Stimulated activated CD8-positive, alpha-beta memory T cell treated with anti-CD3 and anti-CD28 coated beads, Interleukin-15, amount 100 ng/mL, for 4 hours (primary cell): ENCODE results near the gene PRDX2.
"Not testable (repeated sequence)": the region's sequence is repeated elsewhere in the genome, so short reads cannot be mapped to it uniquely, and the experiment has no call there.

ENCODE experiments used
- DNase-seq, 2 donors: peaks; one replicate each; pipeline ENCODE4 v3.0.0-alpha.2; 2020; ENCODE audit warnings: low read depth in 2 of 2

The PRDX2 gene

GRCh38 chr19:12801466-12802266 lies at the start of gene PRDX2, which contains the start of gene THSD8:
TSS of gene PRDX2 (minus strand) at chr19:12801800. CDS start at chr19:12801261, 539 bp downstream.
TSS of gene THSD8 (plus strand) at chr19:12802069. CDS start at chr19:12802072, 3 bp downstream.
- DNase-seq = no peak

- DNase-seq = peak; percentile 66 to 68
These were observed 45.8 kb upstream of the PRDX2 start for GRCh38 chr19:12847159-12848139.

DNA sequence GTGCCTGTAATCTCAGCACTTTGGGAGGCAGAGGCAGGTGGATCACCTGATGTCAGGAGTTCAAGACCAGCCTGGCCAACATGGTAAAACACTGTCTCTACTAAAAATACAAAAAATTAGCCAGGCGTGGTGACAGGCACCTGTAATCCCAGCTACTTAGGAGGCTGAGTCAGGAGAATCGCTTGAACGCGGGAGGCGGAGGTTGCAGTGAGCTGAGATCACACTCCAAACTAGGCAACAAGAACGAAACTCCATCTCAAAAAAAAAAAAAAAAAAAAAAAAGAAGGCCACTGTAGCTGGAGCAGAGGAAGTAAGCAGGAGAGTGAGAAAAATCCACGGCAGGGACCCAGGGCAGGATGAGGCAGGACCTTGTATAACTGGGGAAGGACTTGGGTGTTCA lies 45.0 kb upstream of the PRDX2 start:
- not testable (repeated sequence) for DNase-seq

DNA sequence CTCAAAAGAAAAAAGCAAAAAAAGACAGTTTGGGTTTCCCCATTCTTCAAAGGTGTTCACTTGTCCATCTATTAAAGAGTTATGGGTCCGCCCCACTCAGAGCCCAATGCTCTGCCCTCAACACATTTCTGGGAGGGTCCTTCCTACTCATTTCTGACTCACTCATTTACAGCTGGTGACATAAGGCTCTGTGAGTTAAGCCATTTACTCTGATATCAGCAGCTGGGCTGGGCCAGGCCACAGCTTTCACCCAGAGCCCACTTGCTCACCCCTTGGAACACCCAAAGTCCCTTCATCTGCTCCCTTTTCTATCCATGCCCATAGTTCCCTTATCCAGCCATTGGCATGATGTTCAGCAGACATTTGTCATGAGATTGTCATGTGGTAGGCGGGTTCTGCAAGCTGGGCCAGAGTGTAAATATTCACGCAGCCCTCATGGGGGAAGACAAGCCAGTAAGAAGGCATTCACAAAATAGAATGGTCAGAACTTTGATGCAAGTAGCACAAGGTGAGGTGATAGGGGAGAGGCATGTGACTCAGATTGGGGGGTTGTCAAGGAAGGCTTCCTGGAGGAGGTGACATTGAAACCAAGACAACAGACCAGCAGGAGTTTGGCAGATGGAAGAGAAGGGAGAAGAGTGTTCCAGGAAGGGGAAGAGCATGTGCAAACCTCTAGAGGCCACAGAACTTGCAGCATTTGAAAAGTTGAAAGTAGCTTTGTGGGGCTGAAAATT lies 42.6 kb upstream of the PRDX2 start:
- DNase-seq = no peak

- DNase-seq = no peak
These were observed 41.7 kb upstream of the PRDX2 start for GRCh38 chr19:12843328-12843727.

DNA sequence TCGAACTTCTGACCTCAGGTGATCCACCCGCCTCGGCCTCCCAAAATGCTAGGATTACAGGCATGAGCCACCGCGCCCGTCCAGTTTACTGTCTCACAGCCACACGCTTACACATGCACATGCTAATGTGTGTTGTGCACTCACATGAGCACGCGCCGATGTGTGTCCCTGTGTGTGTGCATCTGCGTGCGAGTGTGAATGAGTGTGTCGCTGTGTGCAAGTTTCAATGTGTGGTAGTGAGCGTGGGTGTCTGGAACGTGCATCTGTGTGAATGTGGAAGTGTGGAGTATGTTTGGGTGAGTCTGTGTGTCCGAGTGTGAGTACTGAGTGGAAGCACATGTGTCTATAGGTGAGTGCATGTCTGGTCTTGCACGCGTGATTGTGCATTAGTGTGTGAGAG lies 40.9 kb upstream of the PRDX2 start:
- no peak for DNase-seq

GRCh38 chr19:12841094-12841493 lies 39.5 kb upstream of the PRDX2 start:
- DNase-seq = no peak

DNA sequence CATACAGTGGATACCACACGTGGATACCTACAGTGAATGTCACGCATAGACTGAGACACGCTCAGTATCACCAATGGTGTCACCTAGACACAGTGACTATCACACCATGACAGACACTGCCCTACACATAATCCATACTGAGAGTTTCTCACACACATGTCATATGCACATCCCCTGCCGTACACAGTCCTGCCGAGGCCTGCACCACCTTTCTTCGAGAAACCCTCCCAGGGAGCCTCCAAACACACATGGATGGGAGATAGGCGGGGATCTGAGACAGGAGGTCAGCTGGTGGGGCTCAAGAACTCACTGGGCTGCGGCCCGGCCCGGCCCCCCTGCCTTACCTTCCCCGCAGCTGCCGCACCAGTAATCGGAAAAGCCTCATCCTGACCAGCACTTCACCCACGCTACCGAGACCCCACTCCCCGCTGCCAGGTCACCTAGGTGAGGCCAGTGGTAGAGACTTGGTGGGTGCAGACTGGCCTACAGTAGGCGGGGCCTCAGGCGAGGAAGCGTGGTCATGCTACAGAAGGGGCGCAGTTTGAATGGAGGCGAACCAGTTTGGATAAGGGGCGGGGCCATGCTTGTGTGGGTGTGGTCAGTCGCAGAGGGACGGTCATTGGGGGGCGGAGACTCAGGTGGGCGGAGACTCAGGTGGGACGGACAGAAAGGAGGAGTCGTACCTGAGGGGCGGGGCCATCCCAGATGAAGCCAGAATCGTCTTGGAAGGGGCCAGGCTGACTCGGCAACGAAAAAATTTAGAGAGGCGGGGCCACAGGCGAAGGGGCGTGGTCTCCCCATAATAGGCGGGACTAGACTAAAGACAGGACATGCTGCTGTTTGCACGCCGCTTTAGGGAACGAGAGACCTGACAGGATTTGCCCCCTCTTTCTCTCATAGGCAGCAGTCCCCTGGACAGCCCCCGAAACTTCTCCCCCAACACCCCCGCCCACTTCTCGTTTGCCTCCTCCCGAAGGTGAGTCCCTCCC lies 38.8 kb upstream of the PRDX2 start:
- no peak for DNase-seq

GRCh38 chr19:12838886-12839756 lies 37.5 kb upstream of the PRDX2 start:
- no peak for DNase-seq

- DNase-seq = no peak
These were observed 36.7 kb upstream of the PRDX2 start, which contains the start of gene MAST1 for GRCh38 chr19:12838182-12838885. TSS of gene MAST1 (plus strand) at chr19:12838515. CDS start at chr19:12838573, 58 bp downstream.

DNA sequence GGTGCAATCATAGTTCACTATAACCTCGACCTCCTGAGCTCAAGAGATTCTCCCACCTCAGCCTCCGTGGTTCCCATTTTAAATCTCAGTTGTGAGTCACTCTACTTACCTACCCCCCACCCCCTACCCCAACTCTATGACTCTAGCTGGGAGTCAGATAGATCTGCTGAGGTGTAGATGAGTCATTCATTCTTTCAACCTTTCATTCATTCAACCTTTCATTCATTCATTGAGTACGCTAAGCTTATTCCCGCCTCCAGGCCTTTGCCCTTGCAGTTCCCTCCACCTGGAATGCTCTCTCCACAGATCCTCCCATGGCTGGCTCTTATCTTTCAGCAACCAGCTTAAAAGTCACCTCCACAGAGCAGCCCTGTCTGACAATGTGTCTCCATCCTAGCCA lies 35.6 kb upstream of the PRDX2 start:
- DNase-seq = no peak

DNA sequence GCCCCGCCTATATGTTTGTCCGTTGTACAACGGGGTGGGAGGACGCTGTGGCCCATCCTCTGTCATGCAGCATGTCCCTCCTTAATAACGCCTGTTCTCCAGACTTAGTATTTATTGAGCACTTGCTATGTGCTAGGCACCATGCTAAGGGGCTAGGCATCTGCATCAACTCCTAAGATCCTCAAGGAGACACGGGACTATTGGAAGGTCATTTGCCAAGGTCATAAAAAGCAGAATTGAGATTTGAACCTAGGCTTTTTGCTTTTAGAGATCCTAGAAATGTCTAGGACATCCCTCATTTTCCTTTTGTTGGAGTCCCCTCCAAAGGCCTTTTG lies 34.9 kb upstream of the PRDX2 start:
- no peak for DNase-seq

DNA sequence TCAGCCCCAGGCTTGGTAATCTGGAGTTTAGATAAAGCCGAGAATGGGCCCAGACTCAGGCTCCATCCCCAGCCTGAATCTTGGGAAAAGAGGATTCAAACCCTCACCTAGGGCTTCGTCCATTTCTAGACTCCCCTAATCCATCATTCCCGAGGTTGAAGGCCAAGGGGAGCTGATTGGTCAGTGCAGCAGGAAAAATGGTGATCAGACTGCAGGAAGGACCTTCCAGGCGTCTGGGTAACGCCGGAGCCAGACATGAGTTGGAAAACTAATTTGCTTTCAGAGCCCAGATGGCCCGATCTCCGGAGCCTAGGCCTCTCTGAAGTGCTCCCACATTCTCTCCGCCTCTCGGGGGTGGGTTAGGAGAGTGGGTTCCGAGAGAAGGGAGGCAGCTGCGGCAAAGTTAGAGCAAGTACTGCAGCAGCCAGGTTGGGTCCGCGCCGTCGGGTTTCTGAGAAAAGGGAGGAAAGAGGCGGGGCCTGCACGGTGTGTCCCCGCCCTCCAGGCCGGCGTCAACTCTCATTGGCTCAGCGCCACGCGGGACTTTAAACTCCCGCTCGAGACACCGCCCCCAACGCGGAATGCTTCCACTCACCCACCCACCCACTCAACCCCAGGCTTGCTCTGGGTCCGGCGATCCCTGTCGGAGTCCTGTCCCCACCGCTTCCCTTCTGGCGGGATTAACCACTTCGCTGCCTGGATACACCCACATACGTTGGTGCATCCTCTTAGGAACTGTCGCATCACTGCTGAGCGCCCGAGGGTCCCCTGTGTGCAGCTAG lies 33.6 kb upstream of the PRDX2 start:
- DNase-seq = no peak

DNA sequence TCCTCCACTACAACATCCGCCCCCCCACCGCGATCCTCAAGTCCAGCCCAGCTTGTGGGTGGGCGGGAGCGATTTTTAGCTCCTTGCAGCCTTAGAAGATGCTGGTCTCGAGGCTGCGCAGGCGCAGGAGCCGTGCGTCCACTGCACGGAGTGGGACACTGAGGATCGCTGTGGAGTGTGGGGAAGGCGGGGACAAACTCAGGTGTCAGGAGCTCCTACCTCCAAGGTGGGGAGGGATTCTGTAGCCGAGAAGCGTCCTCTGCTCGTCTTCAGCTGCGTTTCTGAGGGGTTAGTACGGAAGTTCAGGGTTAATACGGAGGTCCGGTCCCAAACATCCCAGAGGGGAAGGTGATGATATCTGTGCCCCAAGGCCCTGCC lies 33.0 kb upstream of the PRDX2 start, which contains the start of gene RTBDN:
TSS of gene RTBDN (minus strand) at position 14 of the 378 bp plus-strand sequence. CDS start 4,600 bp downstream, outside the sequence.
- no peak for DNase-seq

DNA sequence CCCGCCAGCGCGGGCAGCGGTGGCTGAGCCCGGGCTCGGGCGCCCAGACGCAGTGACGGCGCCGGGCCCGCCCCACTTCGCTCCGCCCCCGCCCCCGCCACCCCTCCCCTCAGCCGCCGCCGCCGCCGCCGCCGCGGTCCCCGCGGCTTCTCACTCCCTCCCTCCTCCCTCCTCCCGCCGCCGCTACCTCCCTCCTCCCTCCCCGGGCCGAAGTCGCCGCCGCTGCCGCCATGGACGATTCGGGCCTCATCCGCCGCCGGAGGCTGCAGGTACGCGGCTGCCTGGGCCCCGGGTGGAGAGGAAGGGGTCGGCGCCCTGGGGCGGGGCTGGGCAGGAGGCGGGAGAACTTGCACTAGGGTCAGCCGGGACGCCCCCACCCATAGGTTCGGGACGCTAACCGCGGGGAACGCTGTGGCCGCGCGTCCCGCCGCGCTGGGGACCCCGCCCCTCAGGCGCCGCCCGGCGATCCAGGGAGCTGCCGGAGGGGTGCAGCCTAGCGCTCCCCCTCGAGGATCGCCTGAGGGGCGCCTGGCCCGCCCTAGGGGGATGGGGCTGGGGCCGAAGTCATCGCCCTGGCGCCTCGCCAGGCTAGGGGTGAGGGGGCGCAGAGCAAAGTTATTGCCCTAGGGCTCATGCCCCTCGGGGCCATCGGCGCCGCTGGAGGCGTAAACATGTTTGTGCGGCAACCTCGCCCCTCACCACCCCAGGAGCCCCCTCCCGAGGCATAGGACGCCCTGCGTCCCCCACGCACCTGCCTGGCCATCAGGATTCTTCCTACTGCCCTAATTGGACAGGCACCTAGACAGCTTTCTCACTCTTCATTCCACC lies 32.4 kb upstream of the PRDX2 start:
- DNase-seq = peak in 1 of 2 donors; percentile 32

- DNase-seq = no peak
These were observed 31.8 kb upstream of the PRDX2 start for GRCh38 chr19:12833418-12833737.

- DNase-seq = no peak
These were observed 26.9 kb upstream of the PRDX2 start for GRCh38 chr19:12828494-12828893.
